ENCODE data around the gene SWSAP1.
"Not testable (repeated sequence)": the region's sequence is repeated elsewhere in the genome, so short reads cannot be mapped to it uniquely, and the experiment has no call there.

Gene SWSAP1

DNA sequence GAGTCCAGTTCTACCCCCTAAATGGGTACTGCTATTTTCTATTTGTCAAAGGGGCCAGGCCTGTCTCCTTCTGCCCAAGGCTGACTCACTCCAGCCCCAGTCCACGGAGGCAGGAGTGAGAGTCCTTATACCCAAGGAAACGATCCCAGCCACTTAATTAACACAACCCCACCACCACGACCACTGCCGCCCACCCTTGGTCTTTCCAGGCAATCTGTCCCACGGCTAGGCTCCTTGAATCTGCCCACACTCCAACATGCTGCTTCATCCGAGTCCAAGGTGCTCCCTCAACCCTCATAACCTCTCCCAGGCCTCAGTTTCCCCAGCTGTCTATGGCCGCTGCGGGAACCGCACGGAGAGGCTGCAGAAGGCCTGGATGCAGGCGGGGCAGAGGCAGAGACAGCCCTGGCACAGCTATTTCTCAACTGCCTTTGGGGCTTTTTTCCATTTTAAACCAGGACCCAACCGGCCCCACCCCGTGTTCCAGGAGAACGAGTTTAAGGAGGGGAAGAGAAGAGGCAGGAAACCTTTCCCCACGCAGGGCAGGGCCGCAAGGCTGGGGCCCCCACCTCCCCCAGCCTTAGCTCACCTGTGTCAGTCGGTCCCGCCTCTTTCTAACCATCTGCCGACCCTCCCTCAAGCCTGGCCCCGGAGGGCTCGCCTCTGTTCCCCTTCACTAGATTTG is 35.8 kb upstream of the SWSAP1 start:
- Histone ChIP-seq H3K9me3 (ENCODE audit: low read length) (no peaks in the 10 kb centered on the region), H4K20me1 (ENCODE audit: insufficient read depth, low read length) (no peaks in the 10 kb centered on the region), H2AFZ (ENCODE audit: low read length) (no peak overlapping the region), H3K27me3 (ENCODE audit: insufficient read depth, low read length) (no peaks in the 10 kb centered on the region), H3K9ac (ENCODE audit: low read length) (peak overlapping the region; percentile 65; the same call in 1 of the 2 replicates), H3F3A (ENCODE audit: insufficient read depth, low read length) (no peaks in the 10 kb centered on the region), H3K79me2 (ENCODE audit: insufficient read depth, low read length) (no peaks in the 10 kb centered on the region), H3K36me3 (ENCODE audit: insufficient read depth, low read length) (peaks cover 21% of the 10 kb centered on the region), H3K4me2 (ENCODE audit: low read length) (peak overlapping the region; percentile 71), H3K4me3 (ENCODE audit: low read depth, low read length, poor library complexity, severe bottlenecking) (peak overlapping the region; percentile 66), H3K27ac (ENCODE audit: low read depth, low read length, poor library complexity, severe bottlenecking) (no peak overlapping the region), H3K9me2 (ENCODE audit: low read depth, low read length) (no peaks in the 10 kb centered on the region), H3K4me1 (ENCODE audit: insufficient read depth, low read length, severe bottlenecking) (peaks cover 6% of the 10 kb centered on the region)
- TF ChIP-seq, protein P1, sequence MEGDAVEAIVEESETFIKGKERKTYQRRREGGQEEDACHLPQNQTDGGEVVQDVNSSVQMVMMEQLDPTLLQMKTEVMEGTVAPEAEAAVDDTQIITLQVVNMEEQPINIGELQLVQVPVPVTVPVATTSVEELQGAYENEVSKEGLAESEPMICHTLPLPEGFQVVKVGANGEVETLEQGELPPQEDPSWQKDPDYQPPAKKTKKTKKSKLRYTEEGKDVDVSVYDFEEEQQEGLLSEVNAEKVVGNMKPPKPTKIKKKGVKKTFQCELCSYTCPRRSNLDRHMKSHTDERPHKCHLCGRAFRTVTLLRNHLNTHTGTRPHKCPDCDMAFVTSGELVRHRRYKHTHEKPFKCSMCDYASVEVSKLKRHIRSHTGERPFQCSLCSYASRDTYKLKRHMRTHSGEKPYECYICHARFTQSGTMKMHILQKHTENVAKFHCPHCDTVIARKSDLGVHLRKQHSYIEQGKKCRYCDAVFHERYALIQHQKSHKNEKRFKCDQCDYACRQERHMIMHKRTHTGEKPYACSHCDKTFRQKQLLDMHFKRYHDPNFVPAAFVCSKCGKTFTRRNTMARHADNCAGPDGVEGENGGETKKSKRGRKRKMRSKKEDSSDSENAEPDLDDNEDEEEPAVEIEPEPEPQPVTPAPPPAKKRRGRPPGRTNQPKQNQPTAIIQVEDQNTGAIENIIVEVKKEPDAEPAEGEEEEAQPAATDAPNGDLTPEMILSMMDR (IDR thresholded peaks at IDR 0.05; ENCODE audit: low read length), result no peak
- TF ChIP-seq EZH2 (IDR thresholded peaks at IDR 0.05; ENCODE audit: borderline replicate concordance, low read length), result no peak

DNA sequence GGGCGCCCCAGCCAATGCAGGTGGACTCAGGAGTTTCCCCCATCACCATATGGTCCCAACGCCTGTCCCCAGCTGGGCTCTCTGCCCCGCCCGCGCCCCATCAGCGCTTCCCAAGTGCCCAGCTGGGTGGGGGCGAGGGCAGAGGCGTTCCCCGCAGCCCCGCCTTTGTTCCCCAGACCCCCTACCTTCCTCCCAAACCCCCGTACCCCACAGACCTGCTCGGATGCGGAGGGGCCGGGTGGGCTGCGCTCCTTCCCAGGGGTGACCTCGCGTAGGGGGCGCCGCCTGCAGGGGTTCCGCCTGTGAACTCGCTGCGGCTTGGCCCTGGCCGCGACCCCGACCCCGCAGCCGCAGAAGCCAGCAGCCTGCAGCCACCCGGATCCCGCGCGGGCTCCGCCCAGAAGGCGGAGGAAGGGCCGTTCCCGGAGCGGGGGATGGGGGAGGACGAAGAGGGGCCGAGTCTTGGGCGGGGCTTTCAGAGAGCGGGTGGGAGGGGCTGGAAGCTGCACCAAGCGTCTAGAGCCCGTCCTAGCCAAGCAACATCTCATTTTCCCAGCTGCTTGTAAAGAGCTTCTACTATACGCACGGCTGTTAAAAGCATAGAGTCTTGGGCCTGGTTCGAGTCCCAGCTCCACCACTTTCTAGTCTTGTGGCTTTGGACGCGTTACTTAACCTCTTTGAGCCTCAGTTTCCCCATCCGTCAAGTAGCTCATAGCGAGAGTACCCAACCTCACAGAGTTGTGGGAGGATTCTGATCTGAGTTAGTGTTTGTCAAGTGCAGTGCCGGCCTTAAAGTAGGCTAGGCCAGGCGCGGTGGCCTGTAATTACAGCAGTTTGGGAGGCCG is 35.0 kb upstream of the SWSAP1 start, which contains the start of gene RAB3D:
Gene RAB3D (minus strand): TSS at position 404 of the 845 bp plus-strand sequence. CDS start 2,258 bp downstream, outside the sequence.
- Histone ChIP-seq H3K27me3 (ENCODE audit: insufficient read depth, low read length) (no peaks in the 10 kb centered on the region), H2AFZ (ENCODE audit: low read length) (no peak within 1 kb of the TSS), H3K27ac (ENCODE audit: low read depth, low read length, poor library complexity, severe bottlenecking) (no peak within 1 kb of the TSS), H3K9ac (ENCODE audit: low read length) (peak within 1 kb of the TSS; percentile 65), H3K9me2 (ENCODE audit: low read depth, low read length) (no peaks in the 10 kb centered on the region), H3K4me3 (ENCODE audit: low read depth, low read length, poor library complexity, severe bottlenecking) (peak within 1 kb of the TSS; percentile 66), H3K79me2 (ENCODE audit: insufficient read depth, low read length) (no peaks in the 10 kb centered on the region), H3K4me1 (ENCODE audit: insufficient read depth, low read length, severe bottlenecking) (peaks cover 10% of the 10 kb centered on the region), H3K4me2 (ENCODE audit: low read length) (peak within 1 kb of the TSS; percentile 71), H3F3A (ENCODE audit: insufficient read depth, low read length) (no peaks in the 10 kb centered on the region), H4K20me1 (ENCODE audit: insufficient read depth, low read length) (no peaks in the 10 kb centered on the region), H3K9me3 (ENCODE audit: low read length) (no peaks in the 10 kb centered on the region), H3K36me3 (ENCODE audit: insufficient read depth, low read length) (peaks cover 21% of the 10 kb centered on the region)
- TF ChIP-seq, protein P1 (IDR thresholded peaks at IDR 0.05; ENCODE audit: low read length), result no peak
- no peak for TF ChIP-seq EZH2 (IDR thresholded peaks at IDR 0.05; ENCODE audit: borderline replicate concordance, low read length)

DNA sequence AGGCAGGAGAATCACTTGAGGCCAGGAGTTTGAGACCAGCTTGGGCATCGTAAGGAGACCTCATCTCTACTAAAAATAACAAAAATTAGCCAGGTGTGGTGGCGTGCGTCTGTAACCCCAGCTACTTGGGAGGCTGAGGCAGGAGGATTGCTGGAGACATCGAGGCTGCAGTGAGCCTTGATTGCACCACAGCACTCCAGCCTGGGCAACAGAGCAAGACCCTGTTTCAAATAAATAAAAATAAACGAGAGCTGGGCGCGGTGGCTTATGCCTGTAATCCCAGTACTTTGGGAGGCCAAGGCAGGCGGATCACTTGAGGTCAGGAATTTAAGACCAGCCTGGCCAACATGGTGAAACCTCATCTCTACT is 34.4 kb upstream of the SWSAP1 start:
- H3K9me2 ChIP-seq (ENCODE audit: low read depth, low read length); H4K20me1 ChIP-seq (ENCODE audit: insufficient read depth, low read length); H3K27me3 ChIP-seq (ENCODE audit: insufficient read depth, low read length); H2AFZ ChIP-seq (ENCODE audit: low read length); H3K79me2 ChIP-seq (ENCODE audit: insufficient read depth, low read length); H3F3A ChIP-seq (ENCODE audit: insufficient read depth, low read length); H3K9me3 ChIP-seq (ENCODE audit: low read length); H3K27ac ChIP-seq (ENCODE audit: low read depth, low read length, poor library complexity, severe bottlenecking): not testable (repeated sequence)
- peak overlapping the region; percentile 71 for H3K4me2 ChIP-seq (ENCODE audit: low read length)
- peak overlapping the region; percentile 41; the same call in 1 of the 2 replicates for H3K9ac ChIP-seq (ENCODE audit: low read length)
- H3K4me1 ChIP-seq (ENCODE audit: insufficient read depth, low read length, severe bottlenecking), result peaks cover 16% of the 10 kb centered on the region
- peaks cover 19% of the 10 kb centered on the region for H3K36me3 ChIP-seq (ENCODE audit: insufficient read depth, low read length)
- H3K4me3 ChIP-seq (ENCODE audit: low read depth, low read length, poor library complexity, severe bottlenecking), result peak overlapping the region; percentile 66
